ENCODE data around the gene PHLDB1. TPM values are rescaled to one million over a fixed set of nuclear protein-coding genes. Genes with fewer than 3 reads are reported as not detected.
"Not testable (repeated sequence)": the region's sequence is repeated elsewhere in the genome, so short reads cannot be mapped to it uniquely, and the experiment has no call there.

Gene PHLDB1
- total and polyA plus RNA-seq, 7 experiments from 2014 or later = 0.39 to 4.9 (median 2.0) TPM

- Mint-ChIP-seq H3K36me3 (peaks cover 5 to 30% (median 15%) of the 10 kb centered on the region in 5 donors), H3K9me3 (no peaks in the 10 kb centered on the region), H3K27me3 (peaks cover 0 to 13% (median 0%) of the 10 kb centered on the region in 5 donors), H3K27ac (peak overlapping the region in 3 of 9 donors; percentile 5 to 65 (median 14)), H3K4me1 (peaks cover 0 to 5% (median 3%) of the 10 kb centered on the region in 7 donors), H3K4me3 (no peak overlapping the region)
- H3K9me3 ChIP-seq (ENCODE audit: control insufficient read depth in 2 of 3, low read length in 3 of 3) = no peaks in the 10 kb centered on the region
- CTCF ChIA-PET = interaction anchor here (1.7 kb wide), 1 partner anchor 9 kb away, joined by 5 read pairs; no protein-coding TSS in a partner anchor
- H3K4me3 ChIP-seq (ENCODE audit: low read length) = no peak overlapping the region
- no peaks in the 10 kb centered on the region for H3K4me1 ChIP-seq (ENCODE audit: control insufficient read depth in 2 of 2, insufficient read depth in 2 of 2, low read length in 2 of 2)
- DNase-seq (no peak), ATAC-seq (no peak)
- no peak overlapping the region for H3K27ac ChIP-seq (ENCODE audit: low read depth, low read length)
- intact Hi-C loops (cut with micrococcal nuclease) = loop anchor here in 1 of 2 donors (10.0 kb wide), 1 partner anchor 152 kb away; no protein-coding TSS in a partner anchor
- H3K27me3 ChIP-seq (ENCODE audit: control insufficient read depth in 2 of 2, insufficient read depth in 2 of 2, low read length in 2 of 2) = no peaks in the 10 kb centered on the region
- POLR2A ChIA-PET = no interaction called here
- peaks cover 7 to 44% (median 11%) of the 10 kb centered on the region in 3 experiments for H3K36me3 ChIP-seq (ENCODE audit: control insufficient read depth in 2 of 3, insufficient read depth in 3 of 3, low read length in 3 of 3)
These were observed 5.1 kb upstream of the PHLDB1 start for GRCh38 chr11:118602331-118602730.

- H3K9me3 Mint-ChIP-seq; ATAC-seq; H3K9me3 ChIP-seq (ENCODE audit: control insufficient read depth in 2 of 3, low read length in 3 of 3); H3K4me3 Mint-ChIP-seq; H3K4me1 ChIP-seq (ENCODE audit: control insufficient read depth in 2 of 2, insufficient read depth in 2 of 2, low read length in 2 of 2); H3K4me1 Mint-ChIP-seq; DNase-seq; H3K27ac ChIP-seq (ENCODE audit: low read depth, low read length); H3K4me3 ChIP-seq (ENCODE audit: low read length); H3K27me3 ChIP-seq (ENCODE audit: control insufficient read depth in 2 of 2, insufficient read depth in 2 of 2, low read length in 2 of 2): not testable (repeated sequence)
- intact Hi-C loops (cut with micrococcal nuclease) = loop anchor here in 1 of 2 donors (10.0 kb wide), 1 partner anchor 151 kb away; no protein-coding TSS in a partner anchor
- Mint-ChIP-seq H3K27ac (peak overlapping the region in 4 of 9 donors; percentile 46 to 78 (median 65)), H3K36me3 (peaks cover 5 to 24% (median 17%) of the 10 kb centered on the region in 5 donors), H3K27me3 (peaks cover 0 to 20% (median 0%) of the 10 kb centered on the region in 5 donors)
- CTCF ChIA-PET = interaction anchor here (0.7 to 4.6 kb wide), 3 partner anchors 9 to 352 kb away, joined by 3 to 15 read pairs (median 3); no protein-coding TSS in a partner anchor
- peaks cover 7 to 31% (median 11%) of the 10 kb centered on the region in 3 experiments for H3K36me3 ChIP-seq (ENCODE audit: control insufficient read depth in 2 of 3, insufficient read depth in 3 of 3, low read length in 3 of 3)
- POLR2A ChIA-PET = interaction anchor here (0.7 to 1.5 kb wide), 4 partner anchors 8 to 849 kb away, joined by 3 to 5 read pairs (median 4); no protein-coding TSS in a partner anchor
These were observed 3.7 kb upstream of the PHLDB1 start for GRCh38 chr11:118603709-118604108.

GRCh38 chr11:118604566-118604965, 2.8 kb upstream of the PHLDB1 start:
- Histone ChIP-seq H3K9me3 (ENCODE audit: control insufficient read depth in 2 of 3, low read length in 3 of 3) (no peaks in the 10 kb centered on the region), H3K36me3 (ENCODE audit: control insufficient read depth in 2 of 3, insufficient read depth in 3 of 3, low read length in 3 of 3) (peaks cover 5 to 23% (median 11%) of the 10 kb centered on the region in 3 experiments), H3K4me3 (ENCODE audit: low read length) (no peak overlapping the region), H3K4me1 (ENCODE audit: control insufficient read depth in 2 of 2, insufficient read depth in 2 of 2, low read length in 2 of 2) (peaks cover 9% of the 10 kb centered on the region in 2 donors), H3K27ac (ENCODE audit: low read depth, low read length) (peak overlapping the region; percentile 10), H3K27me3 (ENCODE audit: control insufficient read depth in 2 of 2, insufficient read depth in 2 of 2, low read length in 2 of 2) (no peaks in the 10 kb centered on the region)
- H3K9me3 Mint-ChIP-seq = no peaks in the 10 kb centered on the region
- CTCF ChIA-PET = interaction anchor here (4.6 kb wide), 1 partner anchor 10 kb away, joined by 15 read pairs; no protein-coding TSS in a partner anchor
- peaks cover 5 to 23% (median 16%) of the 10 kb centered on the region in 5 donors for H3K36me3 Mint-ChIP-seq
- peak overlapping the region in 1 of 10 donors; percentile 16 for H3K4me3 Mint-ChIP-seq
- DNase-seq = no peak
- peak overlapping the region in 5 of 9 donors; percentile 1 to 84 (median 61) for H3K27ac Mint-ChIP-seq
- peaks cover 10 to 15% (median 14%) of the 10 kb centered on the region in 7 donors for H3K4me1 Mint-ChIP-seq
- ATAC-seq = no peak
- peaks cover 0 to 28% (median 0%) of the 10 kb centered on the region in 5 donors for H3K27me3 Mint-ChIP-seq
- intact Hi-C loops (cut with micrococcal nuclease) = loop anchor here in 1 of 2 donors (10.0 kb wide), 1 partner anchor 150 kb away; no protein-coding TSS in a partner anchor
- POLR2A ChIA-PET = interaction anchor here (0.7 to 1.5 kb wide), 3 partner anchors 9 to 130 kb away, joined by 3 to 4 read pairs (median 3); no protein-coding TSS in a partner anchor

- Histone ChIP-seq H3K9me3 (ENCODE audit: control insufficient read depth in 2 of 3, low read length in 3 of 3) (no peaks in the 10 kb centered on the region), H3K27me3 (ENCODE audit: control insufficient read depth in 2 of 2, insufficient read depth in 2 of 2, low read length in 2 of 2) (no peaks in the 10 kb centered on the region), H3K4me3 (ENCODE audit: low read length) (no peak overlapping the region), H3K36me3 (ENCODE audit: control insufficient read depth in 2 of 3, insufficient read depth in 3 of 3, low read length in 3 of 3) (peaks cover 0 to 16% (median 6%) of the 10 kb centered on the region in 3 experiments), H3K27ac (ENCODE audit: low read depth, low read length) (no peak overlapping the region), H3K4me1 (ENCODE audit: control insufficient read depth in 2 of 2, insufficient read depth in 2 of 2, low read length in 2 of 2) (peaks cover 15 to 16% of the 10 kb centered on the region in 2 donors)
- H3K4me3 Mint-ChIP-seq = peak overlapping the region in 1 of 10 donors; percentile 35
- H3K27ac Mint-ChIP-seq = peak overlapping the region in 4 of 9 donors; percentile 8 to 92 (median 72)
- H3K4me1 Mint-ChIP-seq = peaks cover 10 to 21% (median 19%) of the 10 kb centered on the region in 7 donors
- POLR2A ChIA-PET = interaction anchor here (0.7 to 1.2 kb wide), 3 partner anchors 12 to 130 kb away, joined by 3 read pairs; no protein-coding TSS in a partner anchor
- ATAC-seq = no peak
- CTCF ChIA-PET = interaction anchor here (4.6 kb wide), 1 partner anchor 11 kb away, joined by 15 read pairs; no protein-coding TSS in a partner anchor
- H3K9me3 Mint-ChIP-seq = no peaks in the 10 kb centered on the region
- peaks cover 0 to 36% (median 0%) of the 10 kb centered on the region in 5 donors for H3K27me3 Mint-ChIP-seq
- DNase-seq = no peak
- peaks cover 5 to 21% (median 10%) of the 10 kb centered on the region in 5 donors for H3K36me3 Mint-ChIP-seq
- intact Hi-C loops (cut with micrococcal nuclease) = loop anchor here in 1 of 2 donors (5.0 to 10.0 kb wide), 2 partner anchors 150 to 182 kb away; no protein-coding TSS in a partner anchor
These were observed 2.1 kb upstream of the PHLDB1 start for GRCh38 chr11:118605116-118605867.

GRCh38 chr11:118606157-118606843, 1.1 kb upstream of the PHLDB1 start:
- DNase-seq (no peak), ATAC-seq (no peak)
- no peaks in the 10 kb centered on the region for H3K27me3 ChIP-seq (ENCODE audit: control insufficient read depth in 2 of 2, insufficient read depth in 2 of 2, low read length in 2 of 2)
- H3K9me3 ChIP-seq (ENCODE audit: control insufficient read depth in 2 of 3, low read length in 3 of 3) = no peaks in the 10 kb centered on the region
- Mint-ChIP-seq H3K4me3 (peak overlapping the region in 9 of 10 donors; percentile 34 to 88 (median 69)), H3K4me1 (peaks cover 14 to 24% (median 22%) of the 10 kb centered on the region in 7 donors), H3K27me3 (peaks cover 0 to 39% (median 0%) of the 10 kb centered on the region in 5 donors), H3K36me3 (peaks cover 5 to 21% (median 10%) of the 10 kb centered on the region in 5 donors), H3K27ac (peak overlapping the region in 8 of 9 donors; percentile 54 to 92 (median 74)), H3K9me3 (no peaks in the 10 kb centered on the region)
- POLR2A ChIA-PET = interaction anchor here (1.2 kb wide), 1 partner anchor 29 kb away, joined by 3 read pairs; no protein-coding TSS in a partner anchor
- no peak overlapping the region for H3K4me3 ChIP-seq (ENCODE audit: low read length)
- intact Hi-C loops (cut with micrococcal nuclease) = loop anchor here in 1 of 2 donors (5.0 to 10.0 kb wide), 2 partner anchors 149 to 181 kb away; no protein-coding TSS in a partner anchor
- peaks cover 0 to 11% (median 6%) of the 10 kb centered on the region in 3 experiments for H3K36me3 ChIP-seq (ENCODE audit: control insufficient read depth in 2 of 3, insufficient read depth in 3 of 3, low read length in 3 of 3)
- H3K4me1 ChIP-seq (ENCODE audit: control insufficient read depth in 2 of 2, insufficient read depth in 2 of 2, low read length in 2 of 2) = peaks cover 17 to 23% of the 10 kb centered on the region in 2 donors
- CTCF ChIA-PET = interaction anchor here (0.7 to 4.6 kb wide), 2 partner anchors 12 to 99 kb away, joined by 3 to 15 read pairs; no protein-coding TSS in a partner anchor
- H3K27ac ChIP-seq (ENCODE audit: low read depth, low read length) = no peak overlapping the region

Data from naive thymus-derived CD4-positive, alpha-beta T cell (primary cell).